H1 (cell line): ENCODE data around the gene ADRM1. TPM values are rescaled to one million over a fixed set of nuclear protein-coding genes. Genes with fewer than 3 reads are reported as not detected.

Source experiments
- CTCF ChIA-PET: fragments of 300-600 bp; sonication (Branson Sonifier 250); formaldehyde crosslinking; loops from one replicate; lab custom pipeline; 2021; ENCODE audit not compliant: partially characterized antibody; lab: Charles Lee
- POLR2A ChIA-PET: fragments of 300-600 bp; sonication (Branson Sonifier 250); formaldehyde crosslinking; loops from one replicate; lab custom pipeline; 2021; ENCODE audit warnings: inconsistent platforms; ENCODE audit not compliant: partially characterized antibody; lab: Charles Lee
- DNase-seq, 2 experiments: peaks; one replicate each; pipeline versions ENCODE4 v3.0.0 to v3.0.0-alpha.2; 2010 to 2022; ENCODE audit warnings: low spot score in 2 of 2, low read depth in 1 of 2, mixed read lengths in 1 of 2
- FAIRE-seq: peaks from 2 replicates; lab custom pipeline; 2011; peaks lifted over from hg19 to GRCh38; lab: Jason Lieb, UNC
- H2AFZ ChIP-seq: 2 replicates; pipeline ENCODE4 v1.8.1; 2012; ENCODE audit warnings: low read length, inconsistent platforms
- H2AK5ac ChIP-seq: 2 replicates; pipeline ENCODE4 v1.6.1; 2013; ENCODE audit warnings: low read depth, low read length
- H2BK120ac ChIP-seq: replicated peaks from 2 replicates; pipeline ENCODE3; 2013; ENCODE audit warnings: low read depth, low read length, inconsistent platforms
- H2BK12ac ChIP-seq: 2 replicates; pipeline ENCODE4 v1.6.1; 2013; ENCODE audit warnings: low read depth, low read length
- H2BK15ac ChIP-seq: 2 replicates; pipeline ENCODE4 v1.6.1; 2013; ENCODE audit warnings: low read length
- H2BK20ac ChIP-seq: 2 replicates; pipeline ENCODE4 v1.6.1; 2013; ENCODE audit warnings: low read length
- H2BK5ac ChIP-seq: 2 replicates; pipeline ENCODE4 v1.6.1; 2013; ENCODE audit warnings: low read depth, low read length
- H3K14ac ChIP-seq: 2 replicates; pipeline ENCODE4 v1.6.1; 2013; ENCODE audit warnings: inconsistent platforms; ENCODE audit not compliant: insufficient read length
- H3K18ac ChIP-seq: 2 replicates; pipeline ENCODE4 v1.6.1; 2013; ENCODE audit warnings: low read length; ENCODE audit errors: extremely low read depth
- H3K23ac ChIP-seq: 2 replicates; pipeline ENCODE4 v1.6.1; 2013; ENCODE audit warnings: inconsistent platforms; ENCODE audit not compliant: insufficient read length
- H3K23me2 ChIP-seq: 2 replicates; pipeline ENCODE4 v1.6.1; 2013; ENCODE audit warnings: low read depth, low read length
- H3K27ac ChIP-seq: 2 replicates; pipeline ENCODE4 v1.6.1; 2011; ENCODE audit warnings: low read depth, low read length, inconsistent platforms
- H3K27me3 ChIP-seq, 4 experiments: replicated peaks in 1 of 4; 1 replicate in 1 of 4; 2 replicates in 3 of 4; pipeline versions ENCODE4 v1.6.1 to v1.8.1; 2011 to 2013; ENCODE audit warnings: low read length in 3 of 4, mild to moderate bottlenecking in 3 of 4, inconsistent platforms in 2 of 4, mixed read lengths in 2 of 4, moderate library complexity in 1 of 4; ENCODE audit not compliant: control insufficient read depth in 3 of 4, insufficient read depth in 3 of 4; ENCODE audit errors: extremely low read depth in 1 of 4
- H3K36me3 ChIP-seq, 4 experiments: 2 replicates each; pipeline versions ENCODE4 v1.6.1 to v1.8.1; 2011 to 2013; ENCODE audit warnings: mild to moderate bottlenecking in 4 of 4, low read length in 3 of 4, moderate library complexity in 2 of 4, control low read depth in 1 of 4, inconsistent platforms in 1 of 4; ENCODE audit not compliant: insufficient read depth in 4 of 4, control insufficient read depth in 2 of 4
- H3K4ac ChIP-seq: replicated peaks from 2 replicates; pipeline ENCODE3; 2013; ENCODE audit warnings: low read length, low read depth, mixed read lengths, inconsistent platforms; ENCODE audit not compliant: insufficient read length
- H3K4me1 ChIP-seq, 4 experiments: replicated peaks in 1 of 4; 1 replicate in 1 of 4; 2 replicates in 3 of 4; pipeline versions ENCODE4 v1.6.1 to v1.8.1; 2011 to 2013; ENCODE audit warnings: low read length in 3 of 4, inconsistent platforms in 2 of 4, mixed read lengths in 1 of 4; ENCODE audit not compliant: insufficient read depth in 4 of 4, control insufficient read depth in 3 of 4
- H3K4me2 ChIP-seq, 2 experiments: 2 replicates each; pipeline versions ENCODE4 v1.6.1 to v1.8.1; 2011 to 2013; ENCODE audit warnings: low read depth in 2 of 2, low read length in 2 of 2, control low read depth in 1 of 2, inconsistent platforms in 1 of 2, mild to moderate bottlenecking in 1 of 2; ENCODE audit not compliant: insufficient read depth in 1 of 2
- H3K4me3 ChIP-seq, 4 experiments: fragments of 200-600, 300-600 bp in 1 of 4; sonication (generic), shearing (Covaris generic), sonication (Bioruptor Twin) in 1 of 4; 2 replicates each; pipeline versions ENCODE4 v1.5.1 to v1.8.1; 2011 to 2016; ENCODE audit warnings: low read length in 4 of 4, low read depth in 3 of 4, control low read depth in 2 of 4, inconsistent platforms in 2 of 4, mild to moderate bottlenecking in 2 of 4, mixed read lengths in 1 of 4, moderate library complexity in 1 of 4; ENCODE audit not compliant: insufficient read depth in 2 of 4; ENCODE audit errors: extremely low read depth in 1 of 4
- H3K56ac ChIP-seq: replicated peaks from 2 replicates; pipeline ENCODE3; 2013; ENCODE audit warnings: low read depth, mild to moderate bottlenecking, mixed read lengths, low read length, inconsistent platforms; ENCODE audit not compliant: insufficient read length
- H3K79me1 ChIP-seq: 2 replicates; pipeline ENCODE4 v1.6.1; 2013; ENCODE audit warnings: low read depth, low read length, control low read depth
- H3K79me2 ChIP-seq, 2 experiments: 2 replicates each; pipeline versions ENCODE4 v1.6.1 to v1.8.1; 2012 to 2013; ENCODE audit warnings: low read length in 2 of 2, mild to moderate bottlenecking in 2 of 2, inconsistent platforms in 1 of 2; ENCODE audit not compliant: insufficient read depth in 2 of 2, control insufficient read depth in 1 of 2
- H3K9ac ChIP-seq, 4 experiments: replicated peaks in 1 of 4; 1 replicate in 1 of 4; 2 replicates in 3 of 4; pipeline versions ENCODE4 v1.6.1 to v1.8.1; 2011 to 2013; ENCODE audit warnings: low read depth in 3 of 4, low read length in 3 of 4, control low read depth in 2 of 4, mild to moderate bottlenecking in 2 of 4, moderate library complexity in 2 of 4, inconsistent platforms in 1 of 4; ENCODE audit errors: extremely low read depth in 1 of 4
- H3K9me3 ChIP-seq, 2 experiments: 2 replicates each; pipeline versions ENCODE4 v1.6.1 to v1.8.1; 2012 to 2013; ENCODE audit warnings: mild to moderate bottlenecking in 2 of 2, moderate library complexity in 2 of 2, control low read depth in 1 of 2, inconsistent platforms in 1 of 2, low read depth in 1 of 2, low read length in 1 of 2, mixed read lengths in 1 of 2; ENCODE audit not compliant: insufficient read depth in 2 of 2
- H4K20me1 ChIP-seq, 2 experiments: replicated peaks in 1 of 2; 2 replicates each; pipeline versions ENCODE3 to v1.8.1; 2011 to 2013; ENCODE audit warnings: inconsistent platforms in 2 of 2, low read length in 2 of 2, mild to moderate bottlenecking in 1 of 2; ENCODE audit not compliant: insufficient read depth in 2 of 2, control insufficient read depth in 1 of 2
- H4K5ac ChIP-seq: 2 replicates; pipeline ENCODE4 v1.6.1; 2013; ENCODE audit warnings: low read length, low read depth, mixed read lengths, inconsistent platforms; ENCODE audit not compliant: insufficient read length
- H4K8ac ChIP-seq: 2 replicates; pipeline ENCODE4 v1.8.0; 2013; ENCODE audit warnings: mild to moderate bottlenecking, moderate library complexity, low read length, inconsistent platforms; ENCODE audit not compliant: insufficient read depth; ENCODE audit errors: extremely low read depth
- H4K91ac ChIP-seq: replicated peaks from 2 replicates; pipeline ENCODE3; 2013; ENCODE audit warnings: low read length, mixed read lengths, inconsistent platforms; ENCODE audit not compliant: insufficient read length
- ASH2L ChIP-seq: fragments of 200-600, 300-600 bp; sonication (generic); IDR thresholded peaks from one replicate; pipeline ENCODE4 v1.7.1; 2017; ENCODE audit warnings: low read length
- CTBP2 ChIP-seq: IDR thresholded peaks from 2 replicates; pipeline ENCODE4 v1.7.0; 2011; ENCODE audit warnings: borderline replicate concordance, mild to moderate bottlenecking, moderate library complexity, mixed read lengths, low read length; ENCODE audit not compliant: insufficient read depth, insufficient read length
- GTF2F1 ChIP-seq: IDR thresholded peaks from 2 replicates; pipeline ENCODE4 v1.6.1; 2012; ENCODE audit warnings: low read depth, low read length, improper control_type of control experiment, borderline replicate concordance
- KDM4A ChIP-seq: IDR thresholded peaks from one replicate; pipeline ENCODE4 v1.7.1; 2012; ENCODE audit warnings: low read depth, mild to moderate bottlenecking, moderate library complexity, low read length, inconsistent platforms; ENCODE audit not compliant: severe bottlenecking
- RAD21 ChIP-seq, 2 experiments: IDR thresholded peaks in 1 of 2; conservative IDR thresholded peaks in 1 of 2; 2 replicates each; pipeline ENCODE4 v1.6.1; 2011; ENCODE audit warnings: low read depth in 2 of 2, low read length in 2 of 2, improper control_type of control experiment in 1 of 2, inconsistent platforms in 1 of 2, mild to moderate bottlenecking in 1 of 2, moderate library complexity in 1 of 2
- SIN3A ChIP-seq, 2 experiments: IDR thresholded peaks in 1 of 2; conservative IDR thresholded peaks in 1 of 2; 2 replicates each; pipeline ENCODE4 v1.6.1; 2011 to 2012; ENCODE audit warnings: low read length in 2 of 2, improper control_type of control experiment in 1 of 2, low read depth in 1 of 2, mild to moderate bottlenecking in 1 of 2
- TAF1 ChIP-seq: IDR thresholded peaks from 2 replicates; pipeline ENCODE4 v1.6.1; 2011; ENCODE audit warnings: mild to moderate bottlenecking, low read depth, low read length
- WGBS, 2 experiments: shearing (Covaris generic) in 1 of 2; methylation state at CpG; one replicate each; pipeline versions ENCODE4 v1.1.6 to v1.1.7; 2013 to 2015; ENCODE audit warnings: low lambda C conversion rate in 2 of 2, mixed read lengths in 2 of 2, inconsistent platforms in 1 of 2, low coverage in 1 of 2, missing lambda C conversion rate in 1 of 2; ENCODE audit not compliant: insufficient replicate concordance in 2 of 2, insufficient coverage in 1 of 2, insufficient read length in 1 of 2; ENCODE audit errors: extremely low coverage in 1 of 2, missing lambda C conversion rate in 1 of 2; 5-methylcytosine and 5-hydroxymethylcytosine counted together
- polyA plus RNA-seq, 7 experiments: library from polyadenylated mRNA; depleted of rRNA in 3 of 7; stranded (reverse) in 5 of 7; unstranded in 2 of 7; fragments of >200 nt in 5 of 7; fragments of 200-250 nt in 2 of 7; gene quantifications; 1 replicate in 5 of 7; 2 replicates in 1 of 7; 4 replicates in 1 of 7; pipeline versions ENCODE4 v1.2.1 to v1.2.3, GENCODE V29; 2011 to 2013; ENCODE audit warnings: missing spikeins in 2 of 7, mixed read lengths in 2 of 7
- total RNA-seq: library from RNA; stranded (reverse); fragmentation: NEBNext Ultra II Directional; extraction: Animal tissue kit (Norgen Biotek cat#: 25700); gene quantifications from 2 replicates; pipeline ENCODE4 v1.2.1, GENCODE V29; 2021
- TF ChIP-seq, protein P1 (sequence below), 3 experiments: IDR thresholded peaks; 1 replicate in 2 of 3; 2 replicates in 1 of 3; pipeline versions ENCODE4 v1.5.1 to v1.6.1; 2011; ENCODE audit warnings: low read length in 3 of 3, mild to moderate bottlenecking in 3 of 3, inconsistent platforms in 2 of 3, low read depth in 1 of 3, moderate library complexity in 1 of 3; ENCODE audit not compliant: insufficient read depth in 1 of 3; ENCODE audit errors: control extremely low read depth in 1 of 3

Gene ADRM1
- total and polyA plus RNA-seq, 2 of the 8 experiments (the other 6 are each of a cell fraction or from before 2014, with no cell fraction given), result 126 to 214 TPM

DNA sequence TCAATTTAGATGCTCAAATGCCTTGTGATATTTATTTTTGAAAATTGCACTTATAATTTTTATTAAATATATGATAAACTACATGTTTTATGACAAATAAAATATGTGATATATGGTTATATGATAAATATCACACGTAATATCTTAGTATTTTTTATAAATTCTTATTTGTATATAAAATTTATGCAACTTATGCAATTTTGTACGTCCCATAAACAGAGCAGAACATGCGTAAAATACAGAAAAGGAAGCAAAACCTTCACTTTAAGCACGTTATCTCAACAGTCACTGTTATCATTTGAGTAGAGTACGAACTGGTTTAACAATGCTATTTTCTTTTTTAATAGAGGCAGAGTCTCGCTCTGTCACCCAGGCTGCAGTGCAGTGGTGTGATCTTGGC is 15.7 kb upstream of the ADRM1 start:
- Histone ChIP-seq H3K23ac (no peak overlapping the region), H3K4ac (no peak overlapping the region), H2BK5ac (no peak overlapping the region), H3K14ac (no peak overlapping the region), H3K36me3 (peaks cover 5 to 26% (median 13%) of the 10 kb centered on the region in 4 experiments), H3K18ac (no peak overlapping the region), H2AK5ac (no peak overlapping the region), H3K23me2 (no peaks in the 10 kb centered on the region), H3K27me3 (no peaks in the 10 kb centered on the region), H2BK20ac (no peak overlapping the region), H4K20me1 (peaks cover 0 to 7% of the 10 kb centered on the region in 2 experiments), H3K27ac (no peak overlapping the region), H2BK120ac (no peak overlapping the region), H4K8ac (no peak overlapping the region), H3K9me3 (no peaks in the 10 kb centered on the region), H2BK12ac (no peak overlapping the region), H3K4me1 (no peaks in the 10 kb centered on the region), H3K4me3 (no peak overlapping the region), H2BK15ac (no peak overlapping the region), H3K4me2 (no peak overlapping the region), H4K91ac (no peak overlapping the region), H3K79me2 (no peaks in the 10 kb centered on the region), H4K5ac (no peak overlapping the region), H2AFZ (no peak overlapping the region), H3K79me1 (no peaks in the 10 kb centered on the region; the same call in 1 of the 2 replicates), H3K56ac (no peak overlapping the region), H3K9ac (no peak overlapping the region)
- DNase-seq (no peak), FAIRE-seq (no peak)
- 92% methylated on average over 6 of the region's 6 CpGs; no CpG with 5 or more reads in 1 of the 2 experiments for WGBS, 2 experiments
- CTCF ChIA-PET, result interaction anchor here (1.3 kb wide), 1 partner anchor 10 kb away, joined by 3 read pairs; no protein-coding TSS in a partner anchor
- POLR2A ChIA-PET, result no interaction called here
- TF ChIP-seq, protein P1, sequence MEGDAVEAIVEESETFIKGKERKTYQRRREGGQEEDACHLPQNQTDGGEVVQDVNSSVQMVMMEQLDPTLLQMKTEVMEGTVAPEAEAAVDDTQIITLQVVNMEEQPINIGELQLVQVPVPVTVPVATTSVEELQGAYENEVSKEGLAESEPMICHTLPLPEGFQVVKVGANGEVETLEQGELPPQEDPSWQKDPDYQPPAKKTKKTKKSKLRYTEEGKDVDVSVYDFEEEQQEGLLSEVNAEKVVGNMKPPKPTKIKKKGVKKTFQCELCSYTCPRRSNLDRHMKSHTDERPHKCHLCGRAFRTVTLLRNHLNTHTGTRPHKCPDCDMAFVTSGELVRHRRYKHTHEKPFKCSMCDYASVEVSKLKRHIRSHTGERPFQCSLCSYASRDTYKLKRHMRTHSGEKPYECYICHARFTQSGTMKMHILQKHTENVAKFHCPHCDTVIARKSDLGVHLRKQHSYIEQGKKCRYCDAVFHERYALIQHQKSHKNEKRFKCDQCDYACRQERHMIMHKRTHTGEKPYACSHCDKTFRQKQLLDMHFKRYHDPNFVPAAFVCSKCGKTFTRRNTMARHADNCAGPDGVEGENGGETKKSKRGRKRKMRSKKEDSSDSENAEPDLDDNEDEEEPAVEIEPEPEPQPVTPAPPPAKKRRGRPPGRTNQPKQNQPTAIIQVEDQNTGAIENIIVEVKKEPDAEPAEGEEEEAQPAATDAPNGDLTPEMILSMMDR (IDR thresholded peaks at IDR 0.05; ENCODE audit: control extremely low read depth in 1 of 3, insufficient read depth in 1 of 3, low read depth in 1 of 3, low read length in 3 of 3), result no peak
- TF ChIP-seq CTBP2 (no peak), GTF2F1 (no peak), TAF1 (no peak), RAD21 (IDR thresholded peaks at IDR 0.05 in 1 of 2, conservative IDR thresholded peaks at IDR 0.05 in 1 of 2; ENCODE audit: low read depth in 2 of 2, low read length in 2 of 2) (no peak), KDM4A (no peak), SIN3A (conservative IDR thresholded peaks at IDR 0.05 in 1 of 2, IDR thresholded peaks at IDR 0.05 in 1 of 2; ENCODE audit: low read depth in 1 of 2, low read length in 2 of 2) (no peak), ASH2L (no peak)
